Measurements from ENCODE around the gene SLC35E1.
"Not testable (repeated sequence)": the region's sequence is repeated elsewhere in the genome, so short reads cannot be mapped to it uniquely, and the experiment has no call there.

SLC35E1 gene

GRCh38 chr19:16509141-16510061 is 62.8 kb downstream of the SLC35E1 start:
- H3K9me3 ChIP-seq (ENCODE audit: insufficient read depth, low read length): no peaks in the 10 kb centered on the region
- no peaks in the 10 kb centered on the region for H3K36me3 ChIP-seq (ENCODE audit: low read length)
- H3K4me3 ChIP-seq (ENCODE audit: insufficient read depth, low read length, poor library complexity, severe bottlenecking): no peak overlapping the region
- H3K79me2 ChIP-seq (ENCODE audit: insufficient read depth, low read length): no peaks in the 10 kb centered on the region
- H3K27me3 ChIP-seq (ENCODE audit: low read length): no peaks in the 10 kb centered on the region
- no peaks in the 10 kb centered on the region for H3F3A ChIP-seq (ENCODE audit: insufficient read depth)
- no peak overlapping the region for H3K9ac ChIP-seq (ENCODE audit: low read length)
- H2AFZ ChIP-seq (ENCODE audit: low read depth, low read length, severe bottlenecking): no peak overlapping the region
- no peak for TF ChIP-seq EZH2phosphoT487 (conservative IDR thresholded peaks at IDR 0.05; ENCODE audit: low read length)
- TF ChIP-seq, protein P1, sequence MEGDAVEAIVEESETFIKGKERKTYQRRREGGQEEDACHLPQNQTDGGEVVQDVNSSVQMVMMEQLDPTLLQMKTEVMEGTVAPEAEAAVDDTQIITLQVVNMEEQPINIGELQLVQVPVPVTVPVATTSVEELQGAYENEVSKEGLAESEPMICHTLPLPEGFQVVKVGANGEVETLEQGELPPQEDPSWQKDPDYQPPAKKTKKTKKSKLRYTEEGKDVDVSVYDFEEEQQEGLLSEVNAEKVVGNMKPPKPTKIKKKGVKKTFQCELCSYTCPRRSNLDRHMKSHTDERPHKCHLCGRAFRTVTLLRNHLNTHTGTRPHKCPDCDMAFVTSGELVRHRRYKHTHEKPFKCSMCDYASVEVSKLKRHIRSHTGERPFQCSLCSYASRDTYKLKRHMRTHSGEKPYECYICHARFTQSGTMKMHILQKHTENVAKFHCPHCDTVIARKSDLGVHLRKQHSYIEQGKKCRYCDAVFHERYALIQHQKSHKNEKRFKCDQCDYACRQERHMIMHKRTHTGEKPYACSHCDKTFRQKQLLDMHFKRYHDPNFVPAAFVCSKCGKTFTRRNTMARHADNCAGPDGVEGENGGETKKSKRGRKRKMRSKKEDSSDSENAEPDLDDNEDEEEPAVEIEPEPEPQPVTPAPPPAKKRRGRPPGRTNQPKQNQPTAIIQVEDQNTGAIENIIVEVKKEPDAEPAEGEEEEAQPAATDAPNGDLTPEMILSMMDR (IDR thresholded peaks at IDR 0.05; ENCODE audit: insufficient read depth, low read length, poor library complexity, severe bottlenecking): no peak
- no peak overlapping the region for H3K4me2 ChIP-seq (ENCODE audit: low read depth, low read length, poor library complexity, severe bottlenecking)
- H3K27ac ChIP-seq (ENCODE audit: low read depth, low read length): no peak overlapping the region
- H4K20me1 ChIP-seq (ENCODE audit: low read depth, low read length): no peaks in the 10 kb centered on the region
- H3K9me2 ChIP-seq (replicated peaks; ENCODE audit: insufficient read depth, low read length): no peaks in the 10 kb centered on the region

- Histone ChIP-seq H3K9me2 (replicated peaks; ENCODE audit: insufficient read depth, low read length) (no peaks in the 10 kb centered on the region), H2AFZ (ENCODE audit: low read depth, low read length, severe bottlenecking) (no peak overlapping the region), H3K79me2 (ENCODE audit: insufficient read depth, low read length) (no peaks in the 10 kb centered on the region), H4K20me1 (ENCODE audit: low read depth, low read length) (no peaks in the 10 kb centered on the region), H3K4me2 (ENCODE audit: low read depth, low read length, poor library complexity, severe bottlenecking) (no peak overlapping the region), H3K9me3 (ENCODE audit: insufficient read depth, low read length) (no peaks in the 10 kb centered on the region), H3K27me3 (ENCODE audit: low read length) (no peaks in the 10 kb centered on the region), H3K27ac (ENCODE audit: low read depth, low read length) (no peak overlapping the region), H3K36me3 (ENCODE audit: low read length) (no peaks in the 10 kb centered on the region), H3K9ac (ENCODE audit: low read length) (no peak overlapping the region), H3K4me3 (ENCODE audit: insufficient read depth, low read length, poor library complexity, severe bottlenecking) (no peak overlapping the region), H3F3A (ENCODE audit: insufficient read depth) (no peaks in the 10 kb centered on the region)
- no peak for TF ChIP-seq EZH2phosphoT487 (conservative IDR thresholded peaks at IDR 0.05; ENCODE audit: low read length)
- TF ChIP-seq, protein P1 (IDR thresholded peaks at IDR 0.05; ENCODE audit: insufficient read depth, low read length, poor library complexity, severe bottlenecking): no peak
These were observed 63.7 kb downstream of the SLC35E1 start for GRCh38 chr19:16508546-16508945.

DNA sequence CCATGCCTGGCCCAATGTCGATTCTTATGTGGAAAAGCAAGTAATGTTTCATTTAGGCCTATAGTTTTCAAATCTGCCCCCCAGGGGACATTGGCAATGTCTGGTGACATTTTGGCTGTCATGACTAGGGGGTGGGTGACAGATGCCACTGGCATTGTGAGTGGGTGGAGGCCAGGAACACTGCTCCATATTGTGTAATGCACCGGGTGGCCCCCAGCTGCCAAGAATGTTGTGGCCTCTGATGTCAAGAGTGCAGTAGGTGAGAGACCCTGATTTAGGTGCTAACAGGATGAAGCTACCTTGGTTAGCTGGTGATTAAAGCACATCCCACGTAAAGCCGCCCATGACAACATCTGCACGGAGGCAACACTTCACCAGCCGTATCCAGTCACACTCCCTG is 65.3 kb downstream of the SLC35E1 start:
- TF ChIP-seq, protein P1 (IDR thresholded peaks at IDR 0.05; ENCODE audit: insufficient read depth, low read length, poor library complexity, severe bottlenecking): no peak
- no peak for TF ChIP-seq EZH2phosphoT487 (conservative IDR thresholded peaks at IDR 0.05; ENCODE audit: low read length)
- H3K4me2 ChIP-seq (ENCODE audit: low read depth, low read length, poor library complexity, severe bottlenecking): no peak overlapping the region
- no peak overlapping the region for H3K9ac ChIP-seq (ENCODE audit: low read length)
- no peaks in the 10 kb centered on the region for H3K36me3 ChIP-seq (ENCODE audit: low read length)
- no peaks in the 10 kb centered on the region for H3F3A ChIP-seq (ENCODE audit: insufficient read depth)
- H4K20me1 ChIP-seq (ENCODE audit: low read depth, low read length): no peaks in the 10 kb centered on the region
- no peak overlapping the region for H3K4me3 ChIP-seq (ENCODE audit: insufficient read depth, low read length, poor library complexity, severe bottlenecking)
- H3K9me2 ChIP-seq (replicated peaks; ENCODE audit: insufficient read depth, low read length): no peaks in the 10 kb centered on the region
- H2AFZ ChIP-seq (ENCODE audit: low read depth, low read length, severe bottlenecking): no peak overlapping the region
- no peaks in the 10 kb centered on the region for H3K9me3 ChIP-seq (ENCODE audit: insufficient read depth, low read length)
- no peak overlapping the region for H3K27ac ChIP-seq (ENCODE audit: low read depth, low read length)
- H3K79me2 ChIP-seq (ENCODE audit: insufficient read depth, low read length): no peaks in the 10 kb centered on the region
- no peaks in the 10 kb centered on the region for H3K27me3 ChIP-seq (ENCODE audit: low read length)

DNA sequence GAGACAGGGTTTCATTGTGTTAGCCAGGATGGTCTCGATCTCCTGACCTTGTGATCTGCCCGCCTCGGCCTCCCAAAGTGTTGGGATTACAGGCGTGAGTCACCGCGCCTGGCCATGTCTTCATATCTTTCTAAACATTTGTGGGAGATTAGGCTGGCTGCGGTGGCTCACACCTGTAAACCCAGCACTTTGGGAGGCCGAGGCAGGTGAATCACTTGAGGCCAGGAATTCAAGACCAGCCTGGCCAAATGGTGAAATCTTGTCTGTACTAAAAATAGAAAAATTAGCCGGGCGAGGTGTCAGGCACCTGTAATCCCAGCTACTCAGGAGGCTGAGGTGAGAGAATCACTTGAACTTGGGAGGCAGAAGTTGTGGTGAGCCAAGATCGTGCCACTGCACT is 66.1 kb downstream of the SLC35E1 start:
- H3K9me3 ChIP-seq (ENCODE audit: insufficient read depth, low read length); H3F3A ChIP-seq (ENCODE audit: insufficient read depth); H3K9me2 ChIP-seq (replicated peaks; ENCODE audit: insufficient read depth, low read length); H3K4me2 ChIP-seq (ENCODE audit: low read depth, low read length, poor library complexity, severe bottlenecking); H3K27ac ChIP-seq (ENCODE audit: low read depth, low read length); H3K27me3 ChIP-seq (ENCODE audit: low read length); H3K4me3 ChIP-seq (ENCODE audit: insufficient read depth, low read length, poor library complexity, severe bottlenecking); H3K36me3 ChIP-seq (ENCODE audit: low read length); H3K9ac ChIP-seq (ENCODE audit: low read length); H4K20me1 ChIP-seq (ENCODE audit: low read depth, low read length); H3K79me2 ChIP-seq (ENCODE audit: insufficient read depth, low read length); H2AFZ ChIP-seq (ENCODE audit: low read depth, low read length, severe bottlenecking): not testable (repeated sequence)

All from SU-DHL-6 (cell line).